GM10248 (cell line): ENCODE data around the gene SLC6A3.

Experiments
- CTCF ChIA-PET: fragments of 300-600 bp; sonication (Branson Sonifier 250); formaldehyde crosslinking; extraction: SDS; loops from one replicate; lab custom pipeline; 2021; ENCODE audit warnings: antibody characterized with exemption; lab: Yijun Ruan, JAX
- POLR2A ChIA-PET: fragments of 350-650 bp; sonication (Branson Sonifier 250); formaldehyde crosslinking; extraction: SDS; loops from one replicate; lab custom pipeline; 2020; ENCODE audit warnings: antibody characterized with exemption; lab: Yijun Ruan, JAX
- DNase-seq: peaks from one replicate; pipeline ENCODE4 v3.0.0; 2012; ENCODE audit errors: extremely low spot score
- TF ChIP-seq, protein P1 (sequence below): IDR thresholded peaks from 2 replicates; pipeline ENCODE4 v1.5.1; 2012; ENCODE audit warnings: mild to moderate bottlenecking, low read depth; ENCODE audit errors: extremely low read depth, missing control alignments, control extremely low read depth

The SLC6A3 gene

DNA sequence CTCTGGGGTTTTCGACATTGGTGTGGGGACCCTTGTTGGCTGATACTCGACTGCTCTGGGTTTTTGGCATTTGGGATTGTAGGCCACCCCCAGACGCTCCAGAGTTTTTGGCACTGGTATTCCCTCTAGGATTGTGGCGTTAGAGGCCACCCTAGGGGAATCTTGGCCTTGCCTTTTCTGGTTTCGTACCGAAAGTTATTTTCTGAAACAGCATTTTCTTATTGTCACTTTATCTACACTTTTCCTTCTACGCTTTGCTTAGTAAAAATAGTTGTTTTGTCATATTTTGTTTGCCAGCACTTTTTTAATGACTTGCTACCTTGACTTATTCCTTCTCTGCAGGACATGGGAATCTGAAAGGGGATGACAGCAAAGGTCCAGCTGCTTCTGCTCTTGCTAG is 75.2 kb downstream of the SLC6A3 start:
- DNase-seq, result no peak
- CTCF ChIA-PET, result no interaction called here
- TF ChIP-seq, protein P1, sequence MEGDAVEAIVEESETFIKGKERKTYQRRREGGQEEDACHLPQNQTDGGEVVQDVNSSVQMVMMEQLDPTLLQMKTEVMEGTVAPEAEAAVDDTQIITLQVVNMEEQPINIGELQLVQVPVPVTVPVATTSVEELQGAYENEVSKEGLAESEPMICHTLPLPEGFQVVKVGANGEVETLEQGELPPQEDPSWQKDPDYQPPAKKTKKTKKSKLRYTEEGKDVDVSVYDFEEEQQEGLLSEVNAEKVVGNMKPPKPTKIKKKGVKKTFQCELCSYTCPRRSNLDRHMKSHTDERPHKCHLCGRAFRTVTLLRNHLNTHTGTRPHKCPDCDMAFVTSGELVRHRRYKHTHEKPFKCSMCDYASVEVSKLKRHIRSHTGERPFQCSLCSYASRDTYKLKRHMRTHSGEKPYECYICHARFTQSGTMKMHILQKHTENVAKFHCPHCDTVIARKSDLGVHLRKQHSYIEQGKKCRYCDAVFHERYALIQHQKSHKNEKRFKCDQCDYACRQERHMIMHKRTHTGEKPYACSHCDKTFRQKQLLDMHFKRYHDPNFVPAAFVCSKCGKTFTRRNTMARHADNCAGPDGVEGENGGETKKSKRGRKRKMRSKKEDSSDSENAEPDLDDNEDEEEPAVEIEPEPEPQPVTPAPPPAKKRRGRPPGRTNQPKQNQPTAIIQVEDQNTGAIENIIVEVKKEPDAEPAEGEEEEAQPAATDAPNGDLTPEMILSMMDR, result no peak
- POLR2A ChIA-PET, result no interaction called here

DNA sequence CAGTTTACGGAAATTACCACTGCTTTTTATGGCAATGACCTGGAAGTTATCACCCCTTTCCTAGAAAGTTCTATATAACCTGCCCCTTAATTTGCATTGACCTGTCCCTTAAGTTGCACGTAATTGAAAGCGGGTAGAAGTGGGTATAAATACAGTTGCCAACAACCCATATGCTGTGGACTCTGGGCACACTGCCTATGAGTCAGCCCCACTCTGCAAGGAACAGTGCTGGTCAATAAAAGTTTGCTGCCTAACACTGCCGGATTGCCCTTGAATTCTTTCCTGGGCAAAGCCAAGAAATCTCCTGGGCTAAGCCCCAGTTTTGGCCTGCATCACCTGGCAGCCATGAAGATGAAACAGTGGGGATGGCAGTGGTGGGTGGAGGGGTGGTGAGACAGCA is 76.5 kb downstream of the SLC6A3 start:
- TF ChIP-seq, protein P1, result no peak
- ChIA-PET CTCF (interaction anchor here (2.3 kb wide), 1 partner anchor 11 kb away, joined by 10 read pairs; no protein-coding TSS in a partner anchor), POLR2A (no interaction called here)
- DNase-seq, result no peak

DNA sequence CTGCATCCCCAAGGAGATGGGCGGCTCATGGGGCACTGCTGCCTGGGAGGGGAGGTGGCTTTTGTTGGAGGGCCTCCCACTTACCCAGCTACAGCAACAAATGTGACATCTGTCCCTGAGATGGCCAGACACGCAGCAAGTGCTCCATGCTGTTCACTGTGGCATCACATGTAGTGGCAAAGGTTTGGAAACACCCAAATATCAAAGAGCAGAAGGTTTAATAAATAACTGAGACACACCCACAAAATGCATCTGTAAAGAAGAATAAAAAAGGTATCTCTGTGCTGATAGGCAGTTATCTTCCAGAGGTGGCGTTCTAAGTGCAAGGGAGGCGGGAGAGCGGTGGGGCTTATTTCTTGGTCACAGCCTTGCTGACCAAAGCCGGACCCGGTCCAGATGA is 77.0 kb downstream of the SLC6A3 start:
- CTCF ChIA-PET, result interaction anchor here (2.3 kb wide), 1 partner anchor 12 kb away, joined by 10 read pairs; no protein-coding TSS in a partner anchor
- POLR2A ChIA-PET, result no interaction called here
- TF ChIP-seq, protein P1, result no peak
- no peak for DNase-seq

DNA sequence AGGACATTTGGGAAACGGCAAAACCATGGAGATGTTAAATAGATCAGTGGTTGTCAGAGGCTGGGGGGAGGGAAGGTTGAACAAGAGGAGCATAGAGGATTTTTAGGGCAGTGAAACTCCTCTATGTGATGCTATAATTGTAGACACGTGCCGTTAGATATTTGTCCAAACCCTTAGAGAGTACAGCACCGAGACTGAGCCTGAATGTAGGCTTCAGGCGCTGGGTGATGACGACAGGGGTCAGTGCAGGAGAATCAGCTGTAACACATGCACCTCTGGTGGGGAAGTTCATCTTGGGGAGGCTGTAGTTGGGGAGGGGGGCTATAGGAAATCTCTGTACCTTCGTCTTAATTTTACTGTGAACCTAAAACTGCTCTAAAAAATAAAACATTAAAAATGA is 78.1 kb downstream of the SLC6A3 start:
- TF ChIP-seq, protein P1, result no peak
- no peak for DNase-seq
- ChIA-PET CTCF (interaction anchor here (2.3 kb wide), 1 partner anchor 13 kb away, joined by 10 read pairs; no protein-coding TSS in a partner anchor), POLR2A (no interaction called here)

DNA sequence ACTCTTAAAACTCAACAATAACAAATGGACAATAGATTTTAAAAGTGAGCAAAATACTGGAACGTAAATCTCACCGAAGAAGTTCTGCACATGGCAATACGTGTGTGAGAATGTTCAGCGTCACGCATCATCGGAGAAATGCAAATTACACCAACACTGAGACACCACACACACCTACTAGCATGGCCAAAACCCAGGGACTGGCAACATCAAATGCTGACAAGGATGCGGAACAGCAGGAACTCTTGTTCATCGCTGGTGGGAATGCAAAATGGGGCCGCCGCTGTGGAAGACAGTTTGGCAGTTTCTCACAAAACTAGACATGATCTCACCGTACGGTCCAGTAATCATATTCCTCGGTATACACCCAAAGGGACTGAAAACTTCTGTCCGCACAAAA is 78.7 kb downstream of the SLC6A3 start:
- peak; percentile 61 for DNase-seq
- ChIA-PET CTCF (interaction anchor here (2.3 kb wide), 1 partner anchor 13 kb away, joined by 10 read pairs; no protein-coding TSS in a partner anchor), POLR2A (no interaction called here)
- TF ChIP-seq, protein P1, result no peak

DNA sequence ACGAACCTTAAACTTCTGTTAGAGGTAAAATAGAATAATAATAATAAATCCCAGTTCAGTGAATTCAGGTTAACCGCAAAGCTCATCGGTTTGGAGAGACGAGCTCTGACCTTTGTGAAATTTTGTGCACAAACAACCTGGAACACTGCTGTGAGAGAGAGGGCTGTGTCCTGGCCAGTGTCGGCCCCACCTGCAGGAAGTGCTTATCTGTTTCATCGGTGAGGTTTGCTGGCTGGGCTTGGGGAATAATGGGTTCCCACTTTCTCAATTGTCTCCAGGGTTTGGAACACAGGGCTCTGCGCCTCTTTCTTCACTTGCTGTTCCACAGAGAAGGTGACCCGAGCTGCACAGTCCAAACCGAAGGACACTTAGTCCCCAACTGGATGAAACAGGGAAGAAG is 81.0 kb downstream of the SLC6A3 start:
- TF ChIP-seq, protein P1, result no peak
- DNase-seq, result no peak
- CTCF ChIA-PET, result interaction anchor here (3.2 kb wide), 1 partner anchor 16 kb away, joined by 8 read pairs; no protein-coding TSS in a partner anchor
- POLR2A ChIA-PET, result no interaction called here
